GM21825 (cell line): ENCODE results near the gene NTRK3.

Experiments
- ATAC-seq: cut with Tn5 transposase; IDR thresholded peaks from one replicate; pipeline ENCODE4 v1.9.1; 2021; ENCODE audit warnings: mild to moderate bottlenecking, moderate library complexity; ENCODE audit not compliant: unreplicated experiment

NTRK3 gene

GRCh38 chr15:88126695-88127431 is 129.7 kb downstream of the NTRK3 start:
- no peak for ATAC-seq

GRCh38 chr15:88125576-88125975 is 131.0 kb downstream of the NTRK3 start:
- no peak for ATAC-seq

GRCh38 chr15:88124199-88124598 is 132.3 kb downstream of the NTRK3 start:
- ATAC-seq = no peak

GRCh38 chr15:88121968-88122530 is 134.5 kb downstream of the NTRK3 start:
- ATAC-seq = no peak

GRCh38 chr15:88120026-88120425 is 136.5 kb downstream of the NTRK3 start:
- no peak for ATAC-seq

- ATAC-seq = no peak
Observed at GRCh38 chr15:88118741-88119140, 137.8 kb downstream of the NTRK3 start.

- no peak for ATAC-seq
Observed at GRCh38 chr15:88118035-88118434, 138.5 kb downstream of the NTRK3 start.

- ATAC-seq = no peak
Observed at GRCh38 chr15:88115486-88116152, 140.9 kb downstream of the NTRK3 start.

- no peak for ATAC-seq
Observed at GRCh38 chr15:88113613-88114308, 142.8 kb downstream of the NTRK3 start.

- ATAC-seq = no peak
Observed at GRCh38 chr15:88108991-88109390, 147.5 kb downstream of the NTRK3 start.

- no peak for ATAC-seq
Observed at GRCh38 chr15:88108477-88108876, 148.1 kb downstream of the NTRK3 start.

GRCh38 chr15:88106074-88106473 is 150.5 kb downstream of the NTRK3 start:
- no peak for ATAC-seq

- no peak for ATAC-seq
Observed at GRCh38 chr15:88104357-88104756, 152.2 kb downstream of the NTRK3 start.

- no peak for ATAC-seq
Observed at GRCh38 chr15:88100181-88100580, 156.4 kb downstream of the NTRK3 start.

GRCh38 chr15:88098361-88098760 is 158.2 kb downstream of the NTRK3 start:
- no peak for ATAC-seq

- ATAC-seq = no peak
Observed at GRCh38 chr15:88091444-88092016, 165.0 kb downstream of the NTRK3 start.

- ATAC-seq = no peak
Observed at GRCh38 chr15:88090481-88091011, 166.0 kb downstream of the NTRK3 start.

GRCh38 chr15:88089731-88090130 is 166.8 kb downstream of the NTRK3 start:
- no peak for ATAC-seq

GRCh38 chr15:88089024-88089620 is 167.4 kb downstream of the NTRK3 start:
- no peak for ATAC-seq
